Activated naive CD8-positive, alpha-beta T cell treated with anti-CD3 and anti-CD28 coated beads for 36 hours (primary cell): ENCODE results near the gene GNAO1. TPM values are rescaled to one million over a fixed set of nuclear protein-coding genes. Genes with fewer than 3 reads are reported as not detected.

Source experiments
- DNase-seq: peaks from one replicate; pipeline ENCODE4 v3.0.0; 2021
- H3K27ac Mint-ChIP-seq: one replicate; pipeline ENCODE4 v1.8.0; 2022; ENCODE audit warnings: mild to moderate bottlenecking, moderate library complexity, mixed read lengths
- H3K27me3 Mint-ChIP-seq: one replicate; pipeline ENCODE4 v1.8.0; 2022; ENCODE audit warnings: mild to moderate bottlenecking, mixed read lengths
- H3K36me3 Mint-ChIP-seq: one replicate; pipeline ENCODE4 v1.8.0; 2021; ENCODE audit warnings: mild to moderate bottlenecking, mixed read lengths
- H3K4me1 Mint-ChIP-seq: one replicate; pipeline ENCODE4 v1.8.0; 2021; ENCODE audit warnings: mixed read lengths
- H3K4me3 Mint-ChIP-seq: one replicate; pipeline ENCODE4 v1.8.0; 2022; ENCODE audit warnings: mild to moderate bottlenecking, moderate library complexity, mixed read lengths
- H3K9me3 Mint-ChIP-seq: one replicate; pipeline ENCODE4 v1.8.0; 2022; ENCODE audit warnings: mixed read lengths
- total RNA-seq, 2 experiments: library from RNA; stranded (reverse); gene quantifications; one replicate each; pipeline ENCODE4 v1.2.3, GENCODE V29; 2021

Gene GNAO1
- total RNA-seq, 2 experiments from 2014 or later, result 0.96 to 1.5 TPM

- H3K4me3 Mint-ChIP-seq, result no peak overlapping the region
- H3K4me1 Mint-ChIP-seq, result no peaks in the 10 kb centered on the region
- no peak overlapping the region for H3K27ac Mint-ChIP-seq
- no peaks in the 10 kb centered on the region for H3K36me3 Mint-ChIP-seq
- H3K27me3 Mint-ChIP-seq, result no peaks in the 10 kb centered on the region
- H3K9me3 Mint-ChIP-seq, result no peaks in the 10 kb centered on the region
- DNase-seq, result no peak
Measured at GRCh38 chr16:56339431-56340195, 148.3 kb downstream of the GNAO1 start.

- no peak overlapping the region for H3K27ac Mint-ChIP-seq
- H3K9me3 Mint-ChIP-seq, result no peaks in the 10 kb centered on the region
- DNase-seq, result no peak
Measured at GRCh38 chr16:56340416-56340815, 149.1 kb downstream of the GNAO1 start.

GRCh38 chr16:56340864-56341365, 149.6 kb downstream of the GNAO1 start:
- Mint-ChIP-seq H3K4me3 (no peak overlapping the region), H3K27ac (no peak overlapping the region), H3K36me3 (no peaks in the 10 kb centered on the region), H3K27me3 (no peaks in the 10 kb centered on the region), H3K9me3 (no peaks in the 10 kb centered on the region), H3K4me1 (no peaks in the 10 kb centered on the region)
- DNase-seq, result no peak

More at GRCh38 chr16:56340416-56340815, 149.1 kb downstream of the GNAO1 start:
- Mint-ChIP-seq H3K36me3 (no peaks in the 10 kb centered on the region), H3K27me3 (no peaks in the 10 kb centered on the region), H3K4me1 (no peaks in the 10 kb centered on the region), H3K4me3 (no peak overlapping the region)

GRCh38 chr16:56341656-56342399, 150.5 kb downstream of the GNAO1 start:
- Mint-ChIP-seq H3K27ac (no peak overlapping the region), H3K9me3 (no peaks in the 10 kb centered on the region), H3K36me3 (no peaks in the 10 kb centered on the region), H3K4me1 (no peaks in the 10 kb centered on the region), H3K27me3 (no peaks in the 10 kb centered on the region), H3K4me3 (no peak overlapping the region)
- no peak for DNase-seq

- Mint-ChIP-seq H3K36me3 (no peaks in the 10 kb centered on the region), H3K9me3 (no peaks in the 10 kb centered on the region), H3K27ac (no peak overlapping the region), H3K27me3 (no peaks in the 10 kb centered on the region), H3K4me3 (no peak overlapping the region), H3K4me1 (no peaks in the 10 kb centered on the region)
- DNase-seq, result no peak
Measured at GRCh38 chr16:56343661-56344517, 152.6 kb downstream of the GNAO1 start.

- H3K27ac Mint-ChIP-seq, result no peak overlapping the region
- H3K36me3 Mint-ChIP-seq, result no peaks in the 10 kb centered on the region
- H3K27me3 Mint-ChIP-seq, result no peaks in the 10 kb centered on the region
Measured at GRCh38 chr16:56344518-56345405, 153.5 kb downstream of the GNAO1 start.

GRCh38 chr16:56345406-56346050, 154.2 kb downstream of the GNAO1 start:
- Mint-ChIP-seq H3K9me3 (no peaks in the 10 kb centered on the region), H3K4me3 (no peak overlapping the region), H3K36me3 (no peaks in the 10 kb centered on the region), H3K4me1 (no peaks in the 10 kb centered on the region), H3K27me3 (no peaks in the 10 kb centered on the region), H3K27ac (no peak overlapping the region)
- DNase-seq, result no peak

More at GRCh38 chr16:56344518-56345405, 153.5 kb downstream of the GNAO1 start:
- no peak for DNase-seq
- H3K4me3 Mint-ChIP-seq, result no peak overlapping the region
- H3K4me1 Mint-ChIP-seq, result no peaks in the 10 kb centered on the region
- no peaks in the 10 kb centered on the region for H3K9me3 Mint-ChIP-seq

GRCh38 chr16:56346131-56346890, 155.0 kb downstream of the GNAO1 start:
- Mint-ChIP-seq H3K4me3 (no peak overlapping the region), H3K4me1 (no peaks in the 10 kb centered on the region), H3K27ac (no peak overlapping the region), H3K9me3 (no peaks in the 10 kb centered on the region), H3K27me3 (no peaks in the 10 kb centered on the region), H3K36me3 (no peaks in the 10 kb centered on the region)
- DNase-seq, result no peak

- H3K9me3 Mint-ChIP-seq, result no peaks in the 10 kb centered on the region
- no peak for DNase-seq
- no peaks in the 10 kb centered on the region for H3K27me3 Mint-ChIP-seq
- H3K4me1 Mint-ChIP-seq, result no peaks in the 10 kb centered on the region
- H3K36me3 Mint-ChIP-seq, result no peaks in the 10 kb centered on the region
- no peak overlapping the region for H3K27ac Mint-ChIP-seq
- H3K4me3 Mint-ChIP-seq, result no peak overlapping the region
Measured at GRCh38 chr16:56347166-56347565, 155.9 kb downstream of the GNAO1 start.

GRCh38 chr16:56347670-56348069, 156.4 kb downstream of the GNAO1 start:
- Mint-ChIP-seq H3K4me3 (no peak overlapping the region), H3K36me3 (no peaks in the 10 kb centered on the region)
- no peak for DNase-seq

GRCh38 chr16:56348168-56349085, 157.1 kb downstream of the GNAO1 start:
- no peaks in the 10 kb centered on the region for H3K4me1 Mint-ChIP-seq
- no peak overlapping the region for H3K27ac Mint-ChIP-seq
- H3K27me3 Mint-ChIP-seq, result no peaks in the 10 kb centered on the region
- no peak for DNase-seq
- H3K4me3 Mint-ChIP-seq, result no peak overlapping the region
- H3K36me3 Mint-ChIP-seq, result no peaks in the 10 kb centered on the region
- no peaks in the 10 kb centered on the region for H3K9me3 Mint-ChIP-seq

More at GRCh38 chr16:56347670-56348069, 156.4 kb downstream of the GNAO1 start:
- Mint-ChIP-seq H3K27me3 (no peaks in the 10 kb centered on the region), H3K27ac (no peak overlapping the region), H3K4me1 (no peaks in the 10 kb centered on the region), H3K9me3 (no peaks in the 10 kb centered on the region)

- no peaks in the 10 kb centered on the region for H3K4me1 Mint-ChIP-seq
- no peak overlapping the region for H3K4me3 Mint-ChIP-seq
- DNase-seq, result no peak
- no peaks in the 10 kb centered on the region for H3K9me3 Mint-ChIP-seq
- no peak overlapping the region for H3K27ac Mint-ChIP-seq
- no peaks in the 10 kb centered on the region for H3K27me3 Mint-ChIP-seq
- H3K36me3 Mint-ChIP-seq, result no peaks in the 10 kb centered on the region
Measured at GRCh38 chr16:56349086-56349415, 157.8 kb downstream of the GNAO1 start.
